Neutrophil (primary cell): Measurements from ENCODE around the gene RAB6B.

Experiments
- H3K27ac ChIP-seq: fragments of 200-600 bp; sonication (generic); 2 replicates; pipeline ENCODE4 v1.5.1; 2016; ENCODE audit warnings: mild to moderate bottlenecking, moderate library complexity
- H3K27me3 ChIP-seq: fragments of 200-600 bp; sonication (generic); 2 replicates; pipeline ENCODE4 v1.6.0; 2016; ENCODE audit warnings: mild to moderate bottlenecking
- H3K36me3 ChIP-seq: fragments of 200-600 bp; sonication (generic); 2 replicates; pipeline ENCODE4 v1.5.1; 2017
- H3K4me1 ChIP-seq, 2 experiments: fragments of 200-600 bp in 1 of 2; sonication (generic) in 1 of 2; 1 replicate in 1 of 2; 2 replicates in 1 of 2; pipeline versions ENCODE4 v1.5.1 to v1.6.1; 2013 to 2016; ENCODE audit warnings: low read depth in 1 of 2, low read length in 1 of 2, mild to moderate bottlenecking in 1 of 2, moderate library complexity in 1 of 2; ENCODE audit not compliant: control insufficient read depth in 1 of 2, insufficient read depth in 1 of 2
- H3K4me3 ChIP-seq, 2 experiments: fragments of 200-600 bp in 1 of 2; sonication (generic) in 1 of 2; 1 replicate in 1 of 2; 2 replicates in 1 of 2; pipeline ENCODE4 v1.5.1; 2013 to 2016; ENCODE audit warnings: low read depth in 1 of 2, low read length in 1 of 2, mild to moderate bottlenecking in 1 of 2, moderate library complexity in 1 of 2
- H3K9me3 ChIP-seq: fragments of 200-600 bp; sonication (generic); 2 replicates; pipeline ENCODE4 v1.5.1; 2016
- CTCF ChIP-seq: fragments of 200-600 bp; sonication (generic); IDR thresholded peaks from 2 replicates; pipeline ENCODE4 v1.5.1; 2016; ENCODE audit warnings: antibody characterized with exemption

The RAB6B gene

GRCh38 chr3:133882986-133883586 lies 12.6 kb downstream of the RAB6B start:
- Histone ChIP-seq H3K27me3 (no peaks in the 10 kb centered on the region), H3K9me3 (no peaks in the 10 kb centered on the region), H3K27ac (no peak overlapping the region), H3K4me1 (no peaks in the 10 kb centered on the region), H3K4me3 (no peak overlapping the region), H3K36me3 (no peaks in the 10 kb centered on the region)
- TF ChIP-seq CTCF = no peak

DNA sequence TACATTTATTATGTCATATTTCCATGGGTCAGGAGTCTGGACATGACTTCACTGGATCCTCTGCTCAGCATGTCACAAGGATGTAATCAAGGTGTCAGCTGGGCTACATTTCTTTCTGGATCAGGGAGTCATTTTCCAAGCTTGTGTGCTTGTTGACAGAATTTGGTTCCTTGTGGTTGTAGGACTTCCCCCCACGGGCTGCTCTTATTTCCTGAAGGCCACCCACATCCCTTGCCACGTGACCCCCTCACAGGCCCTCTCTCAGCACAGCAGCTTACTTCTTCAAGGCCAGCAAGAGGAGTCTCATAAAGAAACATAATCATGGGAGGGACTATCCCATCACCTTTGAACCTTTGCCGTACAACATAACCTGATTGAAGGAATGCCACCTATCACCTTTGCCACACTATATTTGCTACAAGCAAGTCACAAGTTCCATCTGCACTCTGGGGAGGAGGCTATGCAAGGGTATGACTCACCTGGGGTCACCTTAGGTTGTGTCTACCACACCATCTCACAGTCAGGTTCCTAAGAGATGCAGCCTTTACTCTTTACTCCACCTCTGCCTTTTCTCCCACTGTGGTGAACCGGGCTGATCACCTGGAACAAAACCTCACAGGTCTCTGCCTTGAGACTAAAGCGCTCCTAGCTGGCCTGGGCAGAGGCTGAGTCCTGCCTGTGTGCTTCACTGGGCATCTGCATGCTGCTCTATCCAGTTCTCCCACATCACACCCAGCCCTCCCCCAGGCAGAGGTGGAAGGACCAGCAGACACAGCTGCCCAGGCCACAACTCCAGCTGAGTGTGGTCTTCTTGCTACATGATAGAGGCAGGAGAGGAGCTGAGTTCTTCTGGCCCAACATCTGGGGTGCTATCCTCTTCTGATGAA lies 13.5 kb downstream of the RAB6B start:
- Histone ChIP-seq H3K27me3 (no peaks in the 10 kb centered on the region), H3K4me3 (no peak overlapping the region), H3K27ac (no peak overlapping the region), H3K4me1 (no peaks in the 10 kb centered on the region), H3K36me3 (no peaks in the 10 kb centered on the region), H3K9me3 (no peaks in the 10 kb centered on the region)
- no peak for TF ChIP-seq CTCF

GRCh38 chr3:133881492-133881891 lies 14.2 kb downstream of the RAB6B start:
- Histone ChIP-seq H3K4me3 (no peak overlapping the region), H3K9me3 (no peaks in the 10 kb centered on the region), H3K27me3 (no peaks in the 10 kb centered on the region), H3K27ac (no peak overlapping the region), H3K36me3 (no peaks in the 10 kb centered on the region), H3K4me1 (no peaks in the 10 kb centered on the region)
- no peak for TF ChIP-seq CTCF

GRCh38 chr3:133880886-133881455 lies 14.7 kb downstream of the RAB6B start:
- TF ChIP-seq CTCF = no peak
- no peak overlapping the region for H3K27ac ChIP-seq
- no peaks in the 10 kb centered on the region for H3K9me3 ChIP-seq
- H3K4me3 ChIP-seq = no peak overlapping the region
- no peaks in the 10 kb centered on the region for H3K4me1 ChIP-seq
- no peaks in the 10 kb centered on the region for H3K27me3 ChIP-seq
- H3K36me3 ChIP-seq = no peaks in the 10 kb centered on the region

GRCh38 chr3:133880287-133880686 lies 15.4 kb downstream of the RAB6B start:
- Histone ChIP-seq H3K27ac (no peak overlapping the region), H3K4me3 (no peak overlapping the region), H3K27me3 (no peaks in the 10 kb centered on the region), H3K36me3 (no peaks in the 10 kb centered on the region), H3K9me3 (no peaks in the 10 kb centered on the region), H3K4me1 (no peaks in the 10 kb centered on the region)
- no peak for TF ChIP-seq CTCF
